NCI-H510A treated with DMSO at 0.1 percent for 48 hours (cell line): Measurements from ENCODE around the gene KAZN.

Experiments used
- DNase-seq: peaks from one replicate; lab custom pipeline; 2025; lab: John Stamatoyannopoulos, UW

Gene KAZN

DNA sequence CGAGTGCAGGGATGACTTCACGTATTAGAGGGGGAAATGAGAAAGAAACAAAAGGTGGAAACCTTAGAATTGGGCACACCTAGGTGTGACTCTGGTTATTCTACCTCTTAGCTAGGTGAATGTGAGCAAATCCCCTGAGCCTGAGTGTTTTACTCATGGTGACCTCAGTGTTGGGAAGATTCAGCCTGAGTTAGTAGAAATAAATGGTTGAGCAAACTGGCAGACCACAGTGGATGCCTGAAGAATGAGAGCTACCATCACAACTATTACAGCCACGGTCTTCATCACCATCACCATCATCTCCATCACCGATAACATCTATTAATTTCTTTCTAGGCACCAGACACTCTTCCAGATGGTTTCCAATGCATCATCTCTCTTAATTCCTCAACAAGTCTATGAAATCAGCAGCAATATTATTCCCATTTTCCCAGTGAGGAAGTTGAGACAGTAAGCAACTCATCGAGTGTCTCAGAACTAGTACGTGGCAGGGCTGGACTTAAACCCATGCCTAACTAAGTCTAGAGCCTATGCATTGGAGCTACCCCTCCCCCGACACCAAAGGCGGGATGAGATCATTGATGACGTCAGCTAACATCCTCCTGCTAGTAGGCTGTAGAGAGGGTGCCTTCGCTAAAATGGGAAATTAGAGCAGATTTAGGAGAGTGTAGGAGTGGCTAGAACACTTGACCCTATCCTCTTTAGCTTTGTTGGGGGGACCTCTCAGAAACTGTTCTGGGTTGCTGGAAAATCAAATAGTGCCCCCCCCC lies 7.9 kb upstream of the KAZN start:
- DNase-seq: no peak

DNA sequence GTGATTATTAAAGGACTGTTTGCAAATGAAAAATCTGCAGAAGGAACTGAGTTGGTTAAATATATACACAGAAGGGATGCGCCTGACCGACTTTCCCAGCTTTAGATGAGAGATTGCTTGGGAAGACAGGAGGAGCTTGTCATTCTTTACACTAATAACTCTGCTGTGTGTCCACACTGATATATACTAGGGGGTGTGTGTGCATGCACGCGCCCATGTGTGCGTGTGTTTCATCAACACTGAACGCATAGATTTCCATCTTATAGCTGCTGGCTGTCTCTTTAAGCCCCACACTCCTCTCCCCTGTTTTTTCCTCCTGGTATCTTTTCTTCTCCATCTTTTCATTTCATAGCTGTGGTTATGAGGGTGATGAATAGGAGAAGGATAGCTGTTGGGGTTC lies 6.9 kb upstream of the KAZN start:
- DNase-seq: no peak

GRCh38 chr1:14592004-14592631 lies 6.4 kb upstream of the KAZN start:
- DNase-seq: no peak

GRCh38 chr1:14593302-14593701 lies 5.2 kb upstream of the KAZN start:
- DNase-seq: no peak

GRCh38 chr1:14594045-14594444 lies 4.4 kb upstream of the KAZN start:
- no peak for DNase-seq

GRCh38 chr1:14596591-14596990 lies 1.9 kb upstream of the KAZN start:
- no peak for DNase-seq

- DNase-seq: peak; percentile 19
These were observed 1.0 kb upstream of the KAZN start for GRCh38 chr1:14597343-14598006.

DNA sequence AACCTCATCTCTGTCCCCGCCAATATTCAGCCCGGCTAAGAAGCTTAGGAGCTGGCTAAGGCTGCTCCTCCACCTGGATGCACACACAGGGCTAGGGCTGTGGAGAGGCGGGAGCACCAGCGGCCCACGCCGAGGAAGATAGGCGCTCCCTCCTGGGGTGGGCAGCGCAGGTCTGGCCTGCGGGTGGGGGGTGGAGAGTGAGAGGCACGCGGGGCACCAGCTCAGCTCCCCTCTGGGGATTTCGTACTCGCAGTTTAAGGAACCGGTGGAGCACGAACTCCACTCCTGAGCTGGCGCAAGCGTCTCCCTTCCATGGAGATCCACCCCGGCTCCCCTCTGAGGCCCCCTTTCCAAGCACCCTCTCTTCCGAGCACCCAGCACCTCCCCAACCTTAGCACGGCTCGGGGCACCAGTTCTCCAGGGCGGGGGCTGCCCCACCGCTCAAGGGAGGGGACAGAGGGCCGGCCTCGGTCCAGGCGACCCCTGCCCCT lies 433 bp upstream of the KAZN start:
- peak; percentile 70 for DNase-seq

- DNase-seq: no peak
These were observed 802 bp downstream of the KAZN start for GRCh38 chr1:14599183-14599791.

DNA sequence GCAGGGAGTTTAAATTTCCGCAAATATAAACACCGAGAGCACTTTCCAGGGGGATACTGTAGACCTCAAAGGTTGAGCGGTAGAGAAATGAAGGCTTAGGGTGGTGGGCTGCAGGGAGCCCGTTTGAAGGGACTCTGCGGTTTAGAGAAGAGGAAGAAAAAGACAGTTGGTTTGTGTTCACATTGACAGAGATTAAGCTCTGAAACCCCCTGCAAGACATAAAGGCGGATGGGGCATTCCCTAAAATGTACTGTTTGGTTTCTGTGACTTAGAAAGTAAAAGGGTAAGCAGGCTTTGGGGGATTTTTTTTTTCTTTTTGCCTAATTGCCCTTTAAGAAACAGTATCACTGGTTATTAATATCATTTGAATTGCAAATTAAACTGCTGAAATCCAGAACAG lies 1.3 kb downstream of the KAZN start:
- no peak for DNase-seq

GRCh38 chr1:14600405-14601112 lies 2.1 kb downstream of the KAZN start:
- DNase-seq: no peak

- no peak for DNase-seq
These were observed 3.7 kb downstream of the KAZN start for GRCh38 chr1:14602136-14602535.

DNA sequence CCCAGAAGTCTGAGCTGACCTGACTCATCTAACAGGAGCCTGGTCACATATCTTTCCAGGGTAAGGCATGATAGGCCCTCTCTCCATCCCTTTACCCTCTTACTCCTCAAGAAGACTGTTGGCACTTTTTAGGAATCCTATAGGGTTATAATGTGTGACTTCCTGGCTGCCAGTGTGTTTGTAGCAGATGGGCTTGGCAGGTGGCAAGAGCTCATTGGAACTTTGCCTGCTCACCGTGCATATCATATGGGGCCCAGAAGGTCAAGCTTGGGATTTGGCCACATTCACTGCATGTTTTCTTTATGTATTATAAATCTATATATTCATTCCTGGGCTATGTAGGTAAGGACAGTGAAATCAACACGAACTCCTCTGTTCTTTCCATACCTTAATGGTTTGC lies 5.2 kb downstream of the KAZN start:
- DNase-seq: no peak

DNA sequence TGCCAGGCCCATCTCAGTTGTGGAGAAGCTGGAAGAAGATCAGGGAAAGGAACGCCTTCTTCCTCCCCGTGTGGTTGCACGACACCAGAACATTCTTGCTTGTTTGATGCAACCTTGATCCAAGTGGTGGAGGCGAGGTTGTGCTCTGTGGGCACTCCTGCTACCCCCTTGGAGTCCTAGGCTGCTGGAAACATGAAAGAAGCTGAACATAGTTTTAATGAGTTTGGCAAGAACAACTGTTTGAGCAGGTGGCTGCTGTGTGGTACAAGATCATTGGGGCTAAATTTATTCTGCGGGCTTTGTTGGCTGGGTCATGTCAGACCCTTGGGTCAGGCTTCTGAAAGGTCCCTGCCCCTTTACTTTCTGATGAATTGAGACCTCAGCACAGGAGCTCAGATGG lies 5.9 kb downstream of the KAZN start:
- DNase-seq: no peak

DNA sequence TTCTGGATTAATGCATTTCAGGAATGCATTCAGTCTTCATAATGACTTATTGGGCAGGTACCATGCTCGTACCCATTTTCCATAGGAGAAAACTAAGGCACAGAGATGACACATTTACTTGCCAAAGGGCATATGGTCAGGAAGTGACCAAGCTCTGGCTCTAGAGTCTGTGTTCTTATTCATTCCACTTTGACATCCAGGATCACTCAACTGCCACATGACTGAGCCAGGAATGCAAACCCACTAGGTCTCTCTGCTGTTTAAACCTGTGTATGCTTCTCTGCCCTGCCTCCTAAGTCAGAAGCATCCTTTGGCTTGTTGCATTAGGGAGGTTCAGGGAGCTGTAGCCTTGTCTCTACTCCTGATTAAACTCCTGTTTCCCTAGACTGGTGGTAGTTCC lies 7.5 kb downstream of the KAZN start:
- DNase-seq: no peak

DNA sequence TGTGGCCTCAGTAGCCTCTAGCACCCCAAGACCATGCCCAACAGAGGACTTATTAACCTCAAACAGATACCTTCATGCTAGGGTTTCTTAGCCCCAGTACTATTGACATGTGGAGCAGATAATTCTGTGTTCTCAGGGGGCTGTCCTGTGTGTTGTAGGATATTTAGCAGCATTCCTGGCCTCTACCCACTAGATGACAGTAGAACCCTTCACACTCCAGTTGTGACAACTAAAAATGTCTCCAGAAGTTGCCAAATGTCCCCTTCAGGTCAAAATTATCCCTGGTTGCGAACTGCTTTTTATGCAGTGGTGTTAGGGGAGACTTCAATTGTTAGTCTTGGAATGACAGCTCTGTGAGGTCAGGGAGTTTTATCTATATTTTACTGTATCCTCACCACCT lies 8.1 kb downstream of the KAZN start:
- no peak for DNase-seq

DNA sequence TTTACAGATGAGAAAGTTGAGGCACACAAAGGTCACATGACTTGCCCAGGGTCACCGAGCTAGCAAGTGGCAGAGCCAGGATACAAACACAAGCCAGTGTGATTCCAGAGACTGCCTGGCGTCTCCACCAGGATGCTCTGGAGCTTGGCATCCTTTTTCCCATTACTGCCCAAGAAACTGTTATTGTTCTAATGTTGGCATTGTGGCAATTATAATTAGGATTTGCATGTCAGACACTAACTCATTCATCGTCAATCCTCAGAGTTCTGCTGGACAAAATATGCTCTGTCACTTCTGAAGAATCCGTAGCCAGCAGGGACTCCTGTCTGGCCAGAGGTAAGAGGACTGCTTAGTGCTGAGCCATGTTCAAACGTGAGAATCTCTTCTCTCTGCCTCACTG lies 8.8 kb downstream of the KAZN start:
- DNase-seq: no peak

DNA sequence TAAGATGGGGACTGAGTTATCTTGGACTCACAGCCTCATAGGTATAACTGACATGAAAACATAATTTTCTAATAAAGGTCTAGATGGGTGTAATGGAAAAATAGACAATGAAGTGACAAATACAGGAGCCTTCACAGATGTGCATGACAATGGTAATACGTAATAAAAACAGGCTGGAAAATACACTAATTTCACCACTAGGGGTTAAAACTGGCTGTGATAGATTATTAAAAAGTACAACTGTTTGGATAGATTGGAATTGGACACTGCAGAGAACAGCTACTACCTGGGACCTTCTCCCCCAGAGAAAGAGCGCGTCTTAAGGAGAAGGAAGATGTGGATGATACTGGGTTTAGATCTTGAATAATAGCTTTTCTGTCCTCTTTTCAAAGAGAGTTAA lies 9.8 kb downstream of the KAZN start:
- no peak for DNase-seq

GRCh38 chr1:14610761-14611160 lies 12.3 kb downstream of the KAZN start:
- DNase-seq: no peak

GRCh38 chr1:14611792-14612191 lies 13.3 kb downstream of the KAZN start:
- DNase-seq: no peak

- no peak for DNase-seq
These were observed 13.8 kb downstream of the KAZN start for GRCh38 chr1:14612256-14612655.

- DNase-seq: no peak
These were observed 15.4 kb downstream of the KAZN start for GRCh38 chr1:14613926-14614325.
